ENCODE results near the gene TBC1D26. TPM values are rescaled to one million over a fixed set of nuclear protein-coding genes. Genes with fewer than 3 reads are reported as not detected.

Gene TBC1D26
- total RNA-seq, 2 donors from 2014 or later, result not detected

DNA sequence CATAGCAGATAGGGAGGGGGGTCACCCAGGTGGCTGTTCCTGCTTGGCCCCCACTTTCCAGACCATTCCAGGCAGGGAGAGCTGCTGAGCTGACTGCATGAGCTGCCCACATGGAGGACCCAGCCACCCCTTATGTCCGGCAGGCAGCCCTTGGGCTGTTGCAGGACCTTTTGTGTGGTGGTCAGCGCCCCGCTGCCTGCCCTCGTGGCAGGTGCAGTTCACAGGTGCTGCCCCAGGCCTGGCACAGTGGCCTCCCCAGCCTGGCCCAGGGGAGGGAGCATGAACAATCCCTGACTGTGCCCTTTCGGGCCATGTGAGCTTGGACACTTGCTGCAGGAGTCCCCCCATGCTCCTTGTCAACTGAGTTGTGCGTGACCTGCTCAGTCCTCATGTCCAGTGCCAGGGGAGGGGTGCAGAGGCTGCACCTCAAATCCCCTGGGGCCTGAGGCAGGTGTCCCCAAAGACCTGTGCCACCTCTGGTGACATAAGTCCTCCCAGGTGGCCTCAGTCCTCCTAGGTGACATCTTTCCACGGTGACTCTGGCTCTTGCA is 8.6 kb downstream of the TBC1D26 start:
- Histone ChIP-seq H3K27me3 (no peaks in the 10 kb centered on the region), H3K36me3 (replicated peaks in 1 of 2; ENCODE audit: insufficient read depth in 1 of 2, low read depth in 2 of 2) (no peaks in the 10 kb centered on the region), H3K4me3 (no peak overlapping the region), H3K9me3 (no peaks in the 10 kb centered on the region), H3K4me1 (no peaks in the 10 kb centered on the region), H3K27ac (no peak overlapping the region)
- intact Hi-C loops (cut with DNase I), result no loop called here
- 85 to 88% methylated on average over 5 to 7 of the region's 7 CpGs for WGBS, 2 donors
- no peak for TF ChIP-seq POLR2A (IDR thresholded peaks at IDR 0.05)
- TF ChIP-seq, protein P1, sequence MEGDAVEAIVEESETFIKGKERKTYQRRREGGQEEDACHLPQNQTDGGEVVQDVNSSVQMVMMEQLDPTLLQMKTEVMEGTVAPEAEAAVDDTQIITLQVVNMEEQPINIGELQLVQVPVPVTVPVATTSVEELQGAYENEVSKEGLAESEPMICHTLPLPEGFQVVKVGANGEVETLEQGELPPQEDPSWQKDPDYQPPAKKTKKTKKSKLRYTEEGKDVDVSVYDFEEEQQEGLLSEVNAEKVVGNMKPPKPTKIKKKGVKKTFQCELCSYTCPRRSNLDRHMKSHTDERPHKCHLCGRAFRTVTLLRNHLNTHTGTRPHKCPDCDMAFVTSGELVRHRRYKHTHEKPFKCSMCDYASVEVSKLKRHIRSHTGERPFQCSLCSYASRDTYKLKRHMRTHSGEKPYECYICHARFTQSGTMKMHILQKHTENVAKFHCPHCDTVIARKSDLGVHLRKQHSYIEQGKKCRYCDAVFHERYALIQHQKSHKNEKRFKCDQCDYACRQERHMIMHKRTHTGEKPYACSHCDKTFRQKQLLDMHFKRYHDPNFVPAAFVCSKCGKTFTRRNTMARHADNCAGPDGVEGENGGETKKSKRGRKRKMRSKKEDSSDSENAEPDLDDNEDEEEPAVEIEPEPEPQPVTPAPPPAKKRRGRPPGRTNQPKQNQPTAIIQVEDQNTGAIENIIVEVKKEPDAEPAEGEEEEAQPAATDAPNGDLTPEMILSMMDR (IDR thresholded peaks at IDR 0.05), result no peak
- no peak for DNase-seq
- no peak for ATAC-seq

DNA sequence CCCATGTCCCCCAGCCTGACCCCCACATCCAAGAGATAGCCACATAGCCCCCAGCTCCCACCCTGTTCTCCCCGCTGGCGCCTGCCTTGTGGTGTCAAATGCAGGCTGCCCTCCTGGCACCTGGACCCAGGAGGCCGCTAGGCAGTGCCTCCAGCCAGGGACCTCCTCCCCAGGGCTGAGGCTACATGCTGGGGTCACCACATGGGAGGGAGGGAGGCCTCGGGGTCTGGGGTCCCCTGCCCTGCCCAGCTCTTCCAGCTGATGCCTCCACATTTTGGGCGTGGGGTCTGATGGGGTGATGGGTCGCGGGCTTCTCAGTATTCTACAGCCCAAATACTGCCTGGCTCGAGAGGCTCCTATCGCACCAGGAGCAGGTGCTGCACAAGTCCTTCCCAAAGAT is 9.5 kb downstream of the TBC1D26 start:
- intact Hi-C loops (cut with DNase I), result no loop called here
- Histone ChIP-seq H3K4me3 (no peak overlapping the region), H3K9me3 (no peaks in the 10 kb centered on the region), H3K27me3 (no peaks in the 10 kb centered on the region), H3K4me1 (no peaks in the 10 kb centered on the region), H3K36me3 (replicated peaks in 1 of 2; ENCODE audit: insufficient read depth in 1 of 2, low read depth in 2 of 2) (no peaks in the 10 kb centered on the region), H3K27ac (no peak overlapping the region)
- DNase-seq (no peak), ATAC-seq (no peak)
- TF ChIP-seq, protein P1 (IDR thresholded peaks at IDR 0.05), result no peak
- no peak for TF ChIP-seq POLR2A (IDR thresholded peaks at IDR 0.05)
- WGBS, 2 donors, result 86 to 95% methylated on average over 6 to 9 of the region's 9 CpGs

DNA sequence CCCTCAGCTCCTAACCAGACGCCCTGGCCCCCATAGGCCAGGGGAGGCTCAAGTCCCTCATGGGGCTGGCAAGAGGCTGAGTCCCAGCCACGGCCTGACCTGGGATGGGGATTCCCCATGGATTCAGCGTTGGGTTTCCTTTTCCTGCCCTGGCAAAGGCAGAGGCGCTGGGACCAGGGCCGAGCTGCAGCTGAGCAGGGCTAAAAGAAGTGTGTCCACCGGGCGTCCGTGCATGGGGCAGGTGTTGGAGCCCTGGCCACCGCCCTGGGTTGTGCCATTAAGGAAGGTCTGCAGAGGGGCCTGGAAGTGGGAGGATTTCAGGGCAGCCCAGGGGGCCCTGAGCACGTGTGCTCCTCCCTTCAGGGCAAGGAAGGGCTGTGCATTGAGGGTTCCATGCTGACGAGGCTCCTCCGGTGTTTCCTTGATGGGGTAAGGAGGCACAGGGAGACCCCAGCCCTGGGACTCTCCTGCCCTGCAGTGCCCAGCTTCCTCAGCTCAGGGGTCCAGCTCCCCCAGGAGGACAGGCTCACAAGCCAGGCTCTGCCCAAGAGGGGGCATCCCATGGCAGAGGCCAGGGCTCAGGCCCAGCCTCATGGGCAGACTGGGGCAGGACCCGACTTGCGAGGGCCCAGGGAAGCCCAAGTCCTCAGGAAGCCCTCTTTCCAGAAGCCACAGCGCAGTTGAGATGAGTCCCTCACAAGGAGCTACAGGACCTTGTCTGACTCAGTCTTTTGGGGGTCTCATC is 10.1 kb downstream of the TBC1D26 start:
- TF ChIP-seq, protein P1 (IDR thresholded peaks at IDR 0.05), result no peak
- TF ChIP-seq POLR2A (IDR thresholded peaks at IDR 0.05), result no peak
- H3K4me3 ChIP-seq, result no peak overlapping the region
- no peak for ATAC-seq
- no peak for DNase-seq
- H3K4me1 ChIP-seq, result no peaks in the 10 kb centered on the region
- no peaks in the 10 kb centered on the region for H3K36me3 ChIP-seq (replicated peaks in 1 of 2; ENCODE audit: insufficient read depth in 1 of 2, low read depth in 2 of 2)
- H3K27ac ChIP-seq, result no peak overlapping the region
- no peaks in the 10 kb centered on the region for H3K9me3 ChIP-seq
- no peaks in the 10 kb centered on the region for H3K27me3 ChIP-seq
- intact Hi-C loops (cut with DNase I), result no loop called here
- WGBS, 2 donors, result 70 to 85% methylated on average over 5 to 13 of the region's 15 CpGs

DNA sequence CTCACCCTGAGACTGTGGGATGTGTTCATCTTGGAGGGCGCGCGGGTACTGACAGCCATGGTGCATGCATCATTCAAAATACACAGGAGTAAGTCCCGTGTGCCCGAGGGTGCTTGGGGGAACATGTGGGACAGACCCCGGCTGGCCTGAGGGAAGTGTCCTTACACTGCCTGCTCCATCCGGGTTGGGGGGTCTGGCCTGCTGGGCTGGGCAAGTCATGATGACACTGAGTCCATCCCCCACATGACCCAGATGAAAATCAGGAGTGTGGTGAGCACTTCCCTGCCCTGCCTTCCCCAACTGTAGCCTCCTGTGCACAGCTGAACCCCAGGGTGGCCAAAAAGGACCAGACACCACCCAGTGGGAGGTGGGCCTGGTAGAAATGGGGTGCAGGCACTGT is 10.8 kb downstream of the TBC1D26 start:
- ATAC-seq (no peak), DNase-seq (no peak)
- Histone ChIP-seq H3K9me3 (no peaks in the 10 kb centered on the region), H3K4me1 (no peaks in the 10 kb centered on the region), H3K36me3 (replicated peaks in 1 of 2; ENCODE audit: insufficient read depth in 1 of 2, low read depth in 2 of 2) (no peaks in the 10 kb centered on the region), H3K4me3 (no peak overlapping the region), H3K27ac (no peak overlapping the region), H3K27me3 (no peaks in the 10 kb centered on the region)
- intact Hi-C loops (cut with DNase I), result no loop called here
- 73 to 87% methylated on average over 5 to 6 of the region's 7 CpGs for WGBS, 2 donors
- TF ChIP-seq POLR2A (IDR thresholded peaks at IDR 0.05), result no peak
- TF ChIP-seq, protein P1 (IDR thresholded peaks at IDR 0.05), result no peak
